Activated naive CD8-positive, alpha-beta T cell treated with anti-CD3 and anti-CD28 coated beads, Interleukin-2, amount 10 ng/mL, durations not matched to agents 7 days and 5 days (primary cell): Measurements from ENCODE around the gene MTA3. TPM values are rescaled to one million over a fixed set of nuclear protein-coding genes. Genes with fewer than 3 reads are reported as not detected.

Experiments
- ATAC-seq: fragments of 150-1000 bp; cut with Tn5 transposase; one replicate; pipeline ENCODE4 v1.10.0; 2021; ENCODE audit warnings: low read depth, moderate library complexity
- POLR2A ChIA-PET: fragments of 350-600 bp; sonication (Branson Sonifier 250); formaldehyde crosslinking; loops from one replicate; lab custom pipeline; 2021; ENCODE audit warnings: antibody characterized with exemption; lab: Charles Lee
- DNase-seq: peaks from one replicate; pipeline ENCODE4 v3.0.0; 2021
- H3K27ac Mint-ChIP-seq: one replicate; pipeline ENCODE4 v1.8.0; 2022; ENCODE audit warnings: mild to moderate bottlenecking, mixed read lengths
- H3K27me3 Mint-ChIP-seq: one replicate; pipeline ENCODE4 v1.8.0; 2022; ENCODE audit warnings: mild to moderate bottlenecking, moderate library complexity, mixed read lengths
- H3K36me3 Mint-ChIP-seq: one replicate; pipeline ENCODE4 v1.8.0; 2021; ENCODE audit warnings: mild to moderate bottlenecking, mixed read lengths
- H3K4me1 Mint-ChIP-seq: one replicate; pipeline ENCODE4 v1.8.0; 2021; ENCODE audit warnings: mixed read lengths
- H3K4me3 Mint-ChIP-seq: one replicate; pipeline ENCODE4 v1.8.0; 2022; ENCODE audit warnings: mild to moderate bottlenecking, moderate library complexity, mixed read lengths
- H3K9me3 Mint-ChIP-seq: one replicate; pipeline ENCODE4 v1.8.0; 2021; ENCODE audit warnings: mixed read lengths
- total RNA-seq, 2 experiments: library from RNA; stranded (reverse); gene quantifications; one replicate each; pipeline ENCODE4 v1.2.3, GENCODE V29; 2021

Gene MTA3
- total RNA-seq, 2 experiments from 2014 or later = 35.6 to 36.2 TPM

DNA sequence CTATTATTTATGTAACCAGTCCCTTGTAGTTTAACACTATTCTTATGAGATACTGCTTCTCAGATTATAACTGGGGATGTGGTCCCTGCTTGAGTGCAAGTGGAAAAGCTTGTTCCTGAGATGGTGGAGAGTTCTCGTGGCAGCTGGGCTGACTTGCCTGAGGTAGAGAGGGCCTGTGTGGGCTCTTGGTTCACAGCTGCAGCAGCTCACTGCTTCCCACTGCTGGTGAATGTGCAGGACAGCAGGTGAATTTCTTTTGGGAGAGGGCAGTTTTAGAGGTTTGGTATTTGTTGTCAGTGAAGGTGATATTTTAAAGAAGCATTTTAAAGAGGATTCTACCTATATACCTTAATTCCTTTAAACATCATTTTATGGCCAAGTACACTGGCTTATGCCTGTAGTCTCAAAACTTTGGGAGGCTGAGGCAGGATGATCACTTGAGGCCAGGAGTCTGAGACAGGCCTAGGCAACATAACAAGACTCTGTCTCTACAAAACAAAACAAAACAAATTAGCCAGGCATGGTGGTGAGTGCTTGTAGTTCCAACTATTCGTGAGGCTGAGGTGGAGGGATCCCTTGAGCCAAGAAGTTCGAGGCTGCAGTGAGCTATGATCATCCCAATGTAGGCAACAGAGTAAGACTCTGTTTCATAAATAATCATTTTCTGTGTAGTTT, 94.8 kb downstream of the MTA3 start:
- POLR2A ChIA-PET = no interaction called here

DNA sequence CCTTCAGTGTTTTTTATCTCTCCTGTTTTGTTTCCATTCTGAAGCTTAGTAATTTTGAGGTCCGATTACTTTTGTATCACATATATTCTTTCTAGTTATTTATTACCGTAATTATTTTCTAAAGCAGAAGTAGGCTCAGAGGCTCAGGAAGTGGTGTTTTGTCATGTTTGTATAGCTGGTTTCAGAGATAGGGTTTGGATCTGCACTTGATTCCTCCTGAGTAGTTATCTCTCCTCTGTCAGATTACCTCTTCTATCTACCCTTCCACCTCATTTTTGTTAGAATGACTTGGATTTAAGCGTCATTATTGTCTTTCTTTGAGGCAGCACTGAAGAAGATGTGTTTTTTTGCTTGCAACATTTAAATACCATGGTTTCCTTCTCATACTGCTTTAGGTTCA, 95.4 kb downstream of the MTA3 start:
- peaks cover 9% of the 10 kb centered on the region for H3K4me1 Mint-ChIP-seq
- no peaks in the 10 kb centered on the region for H3K9me3 Mint-ChIP-seq
- no peak for DNase-seq
- peak overlapping the region; percentile 17 for H3K27ac Mint-ChIP-seq
- H3K36me3 Mint-ChIP-seq = peaks cover 2% of the 10 kb centered on the region
- no peaks in the 10 kb centered on the region for H3K27me3 Mint-ChIP-seq
- no peak overlapping the region for H3K4me3 Mint-ChIP-seq
- ATAC-seq = no peak
- POLR2A ChIA-PET = no interaction called here

More for the DNA sequence above, 94.8 kb downstream of the MTA3 start:
- peak overlapping the region; percentile 17 for H3K27ac Mint-ChIP-seq
- peaks cover 9% of the 10 kb centered on the region for H3K4me1 Mint-ChIP-seq
- peak; percentile 56 for DNase-seq
- H3K9me3 Mint-ChIP-seq = no peaks in the 10 kb centered on the region
- no peak overlapping the region for H3K4me3 Mint-ChIP-seq
- H3K36me3 Mint-ChIP-seq = peaks cover 3% of the 10 kb centered on the region
- no peaks in the 10 kb centered on the region for H3K27me3 Mint-ChIP-seq
- peak; percentile 93 for ATAC-seq

DNA sequence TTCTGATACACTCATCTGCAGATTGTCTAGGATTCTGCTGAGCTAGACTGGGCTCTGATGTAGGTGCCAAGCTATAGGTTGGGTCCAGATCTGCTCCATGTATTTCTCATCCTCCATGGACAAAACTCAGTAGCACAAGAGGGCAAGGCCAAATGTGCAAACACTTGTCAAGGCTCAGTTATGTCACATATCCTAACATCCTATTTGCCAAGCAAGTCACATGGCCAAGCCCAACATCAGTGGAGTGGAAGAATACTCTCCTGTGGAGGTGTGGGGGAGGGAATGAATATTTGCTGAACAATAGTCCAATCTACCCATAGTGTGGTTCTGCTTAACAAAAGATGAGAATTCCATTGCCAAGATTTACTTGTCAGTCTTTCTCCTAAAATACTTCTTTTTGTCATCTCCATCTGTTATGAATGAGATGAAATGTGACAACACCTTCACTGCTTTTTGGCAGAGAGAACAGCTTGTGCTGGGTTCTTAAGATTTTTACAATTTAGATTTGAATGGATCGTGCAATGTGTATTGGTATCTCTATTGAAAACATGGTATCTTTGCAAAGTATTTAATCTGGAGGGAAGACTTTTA, 105.7 kb downstream of the MTA3 start:
- peaks cover 17% of the 10 kb centered on the region for H3K36me3 Mint-ChIP-seq
- DNase-seq = no peak
- peaks cover 1% of the 10 kb centered on the region for H3K9me3 Mint-ChIP-seq
- POLR2A ChIA-PET = interaction anchor here (0.9 kb wide), 1 partner anchor 11 kb away, joined by 3 read pairs; no protein-coding TSS in a partner anchor
- H3K4me1 Mint-ChIP-seq = peaks cover 8% of the 10 kb centered on the region
- H3K27me3 Mint-ChIP-seq = no peaks in the 10 kb centered on the region
- no peak overlapping the region for H3K27ac Mint-ChIP-seq
- H3K4me3 Mint-ChIP-seq = no peak overlapping the region
- no peak for ATAC-seq

DNA sequence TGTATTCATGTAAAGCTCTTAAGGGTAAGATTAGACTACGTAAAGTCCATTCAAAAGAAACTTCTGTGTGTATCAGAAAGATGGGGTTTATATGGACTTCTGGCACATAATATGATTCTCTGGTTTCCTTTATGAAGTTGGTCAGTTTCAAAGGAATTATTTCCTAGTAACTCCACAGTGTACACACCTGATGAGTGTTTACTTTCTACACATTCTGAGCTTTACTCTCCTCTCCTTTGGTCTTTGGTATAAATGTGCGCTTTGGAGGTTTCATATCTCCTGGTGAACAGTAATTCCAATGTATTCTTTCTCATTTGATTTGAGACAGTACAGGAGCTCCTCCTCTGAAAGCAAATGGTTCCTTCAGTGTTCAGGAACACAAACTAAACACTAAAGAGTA, 107.4 kb downstream of the MTA3 start:
- H3K36me3 Mint-ChIP-seq = peaks cover 17% of the 10 kb centered on the region
- no peak overlapping the region for H3K27ac Mint-ChIP-seq
- no peak overlapping the region for H3K4me3 Mint-ChIP-seq
- no peak for DNase-seq
- ATAC-seq = no peak
- no peaks in the 10 kb centered on the region for H3K27me3 Mint-ChIP-seq
- H3K9me3 Mint-ChIP-seq = peaks cover 1% of the 10 kb centered on the region
- POLR2A ChIA-PET = no interaction called here
- no peaks in the 10 kb centered on the region for H3K4me1 Mint-ChIP-seq

DNA sequence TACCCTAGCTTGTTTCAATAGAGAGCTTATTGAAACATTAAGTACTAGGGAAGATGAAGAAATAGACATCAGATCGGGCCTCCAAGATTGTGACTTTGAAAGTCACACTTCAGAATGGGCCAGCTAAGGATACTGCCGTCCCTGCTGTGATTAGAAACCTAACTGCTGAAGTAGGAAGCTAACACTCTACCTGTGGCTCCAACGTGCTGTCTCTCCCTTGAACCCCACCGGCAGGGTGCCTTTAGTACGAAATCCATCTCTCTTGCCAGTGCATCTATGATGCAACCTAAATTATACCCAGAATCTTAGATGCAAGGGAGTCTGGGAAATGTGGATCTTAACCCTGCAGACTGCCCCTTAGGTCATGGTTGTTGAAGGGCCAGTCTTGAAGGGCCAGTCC, 116.9 kb downstream of the MTA3 start:
- Mint-ChIP-seq H3K4me3 (no peak overlapping the region), H3K27ac (no peak overlapping the region), H3K36me3 (peaks cover 7% of the 10 kb centered on the region), H3K9me3 (no peaks in the 10 kb centered on the region), H3K27me3 (no peaks in the 10 kb centered on the region), H3K4me1 (no peaks in the 10 kb centered on the region)
- no peak for ATAC-seq
- DNase-seq = no peak
- POLR2A ChIA-PET = interaction anchor here (1.1 kb wide), 1 partner anchor 11 kb away, joined by 3 read pairs; no protein-coding TSS in a partner anchor

DNA sequence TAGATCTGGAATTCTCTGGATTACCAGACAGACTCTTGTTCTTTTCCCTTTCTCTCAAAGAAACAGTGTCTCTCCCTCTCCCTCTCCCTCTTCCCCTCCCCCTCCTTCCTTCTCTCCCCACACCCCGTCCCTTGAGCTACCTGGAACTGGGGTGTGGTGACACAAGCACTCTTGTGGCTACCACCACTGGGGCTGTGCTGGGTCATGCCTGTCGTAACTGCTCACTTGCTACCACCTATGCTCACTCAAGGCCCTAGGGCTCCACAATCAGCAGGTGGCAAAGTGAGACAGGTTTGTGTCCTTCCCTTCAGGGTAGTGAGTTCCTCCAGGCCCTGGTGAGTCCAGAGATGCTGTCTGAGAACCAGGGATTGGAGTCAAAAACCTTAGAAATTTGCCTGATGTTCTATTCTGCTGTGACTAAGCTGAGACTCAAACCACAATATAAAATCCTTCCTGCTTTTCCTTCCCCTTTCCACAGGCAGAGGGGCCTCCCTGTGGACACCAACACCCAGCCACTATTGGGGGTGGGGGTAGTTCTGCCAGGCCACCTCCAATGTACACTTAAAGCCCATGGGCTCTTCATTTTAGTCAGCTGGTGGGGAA, 124.7 kb downstream of the MTA3 start:
- POLR2A ChIA-PET = interaction anchor here (0.6 to 0.7 kb wide), 2 partner anchors 124 to 856 kb away, joined by 3 to 4 read pairs; no protein-coding TSS in a partner anchor
- no peaks in the 10 kb centered on the region for H3K27me3 Mint-ChIP-seq
- DNase-seq = peak; percentile 47

DNA sequence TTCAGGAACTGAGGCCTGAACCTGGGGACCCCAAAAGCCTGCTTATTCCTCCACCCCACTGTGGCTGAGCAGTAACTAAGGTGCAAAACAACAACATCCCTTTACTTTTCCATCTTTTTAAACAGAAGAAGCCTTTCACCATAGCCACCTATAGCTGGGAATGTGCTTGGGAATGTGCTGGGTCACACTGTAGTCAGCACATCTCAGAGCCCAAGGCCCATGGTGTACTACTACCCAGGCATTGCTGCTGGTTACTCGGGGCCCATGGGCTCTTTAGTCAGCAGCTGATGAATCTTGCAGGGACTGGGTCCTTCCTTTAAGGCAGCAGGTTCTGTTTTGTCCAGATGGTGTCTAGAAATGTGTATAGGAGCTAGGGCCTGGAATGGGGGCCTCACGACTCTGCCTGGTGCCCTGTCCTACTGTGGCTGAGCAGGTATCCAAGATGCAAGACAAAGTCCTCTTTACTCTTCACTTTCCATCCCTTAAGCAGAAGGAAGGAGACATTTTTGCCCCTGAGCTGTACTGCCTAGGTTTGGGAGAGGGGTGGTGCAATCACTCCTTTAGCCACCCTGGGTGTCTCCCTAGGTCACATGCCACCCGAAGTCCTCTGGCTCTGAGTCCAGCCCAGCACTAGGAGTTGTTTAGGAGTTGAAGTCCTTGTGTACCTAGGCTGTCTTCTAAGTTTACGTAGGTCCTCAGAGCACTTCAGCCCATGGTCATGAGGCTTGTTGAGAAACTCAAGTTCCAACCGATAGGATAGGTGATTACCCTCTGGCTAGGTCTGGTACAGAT, 125.5 kb downstream of the MTA3 start:
- POLR2A ChIA-PET = no interaction called here
- ATAC-seq (no peak), DNase-seq (no peak)
- H3K4me3 Mint-ChIP-seq = peak overlapping the region; percentile 8
- H3K9me3 Mint-ChIP-seq = no peaks in the 10 kb centered on the region
- peaks cover 10% of the 10 kb centered on the region for H3K4me1 Mint-ChIP-seq
- no peaks in the 10 kb centered on the region for H3K27me3 Mint-ChIP-seq
- H3K36me3 Mint-ChIP-seq = peaks cover 16% of the 10 kb centered on the region
- H3K27ac Mint-ChIP-seq = peak overlapping the region; percentile 80

More for the DNA sequence above, 124.7 kb downstream of the MTA3 start:
- Mint-ChIP-seq H3K27ac (peak overlapping the region; percentile 80), H3K9me3 (no peaks in the 10 kb centered on the region), H3K4me1 (peaks cover 10% of the 10 kb centered on the region), H3K36me3 (peaks cover 17% of the 10 kb centered on the region), H3K4me3 (peak overlapping the region; percentile 40)
- ATAC-seq = peak; percentile 95

DNA sequence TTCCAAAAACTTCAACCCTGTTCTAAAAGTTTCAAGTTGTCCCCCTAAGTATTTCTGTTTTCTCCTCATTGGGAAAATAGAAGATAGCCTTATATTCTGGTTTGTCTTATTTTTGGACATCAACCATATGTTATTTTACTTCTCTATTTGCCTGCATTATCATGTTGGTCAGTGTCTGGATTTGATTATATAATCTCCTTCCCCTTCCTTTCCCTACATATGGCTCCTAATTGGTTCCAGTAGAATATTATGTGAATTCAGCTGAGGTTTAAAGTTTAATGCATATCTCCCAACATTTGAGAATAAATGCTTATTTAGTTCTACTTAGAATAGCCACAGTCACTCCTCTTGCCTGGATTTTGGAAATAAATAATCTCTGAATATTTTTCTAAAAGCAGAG, 128.6 kb downstream of the MTA3 start:
- Mint-ChIP-seq H3K36me3 (peaks cover 12% of the 10 kb centered on the region), H3K27ac (no peak overlapping the region), H3K4me3 (no peak overlapping the region), H3K9me3 (no peaks in the 10 kb centered on the region), H3K27me3 (no peaks in the 10 kb centered on the region), H3K4me1 (peaks cover 10% of the 10 kb centered on the region)
- DNase-seq (no peak), ATAC-seq (no peak)
- POLR2A ChIA-PET = no interaction called here

DNA sequence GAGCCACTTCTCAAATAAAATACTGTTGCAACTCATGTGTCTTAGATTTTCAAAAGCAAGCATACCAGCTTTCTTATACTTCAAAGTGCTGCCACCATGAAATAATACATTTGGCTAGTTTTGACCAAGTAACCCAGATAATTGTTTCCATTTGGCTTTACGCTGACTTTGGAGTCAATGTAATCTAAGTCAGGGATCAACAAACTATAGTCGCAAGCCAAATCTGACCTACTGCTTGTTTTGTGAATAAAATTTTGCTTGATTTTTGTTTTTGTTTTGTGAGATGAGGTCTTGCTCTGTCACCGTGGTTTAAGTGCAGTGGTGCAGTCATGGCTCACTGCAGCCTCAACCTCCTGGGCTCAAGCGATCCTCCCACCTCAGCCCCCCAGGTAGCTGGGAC, 130.5 kb downstream of the MTA3 start:
- no peak for DNase-seq
- no peaks in the 10 kb centered on the region for H3K27me3 Mint-ChIP-seq
- H3K4me1 Mint-ChIP-seq = no peaks in the 10 kb centered on the region
- POLR2A ChIA-PET = no interaction called here
- H3K36me3 Mint-ChIP-seq = peaks cover 12% of the 10 kb centered on the region
- H3K9me3 Mint-ChIP-seq = no peaks in the 10 kb centered on the region
- ATAC-seq = no peak
- no peak overlapping the region for H3K4me3 Mint-ChIP-seq
- no peak overlapping the region for H3K27ac Mint-ChIP-seq

DNA sequence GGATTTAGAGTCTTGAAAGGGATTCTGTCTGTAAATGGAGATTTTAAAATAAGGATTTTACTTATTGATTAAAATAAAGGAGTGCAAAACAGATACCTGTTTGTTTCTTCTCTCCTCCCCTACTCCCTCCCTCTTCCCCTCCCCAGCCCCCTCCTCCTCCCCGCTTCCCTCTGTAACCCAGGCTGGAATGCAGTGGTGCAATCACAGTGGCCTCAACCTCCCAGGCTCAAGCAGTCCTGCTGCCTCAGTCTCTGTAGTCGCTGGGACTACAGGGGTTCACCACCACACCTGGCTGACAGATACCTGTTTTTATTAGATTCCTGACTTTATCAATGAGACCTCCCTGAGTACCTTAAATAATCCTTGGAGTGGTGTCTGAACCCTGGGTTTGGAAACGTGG, 138.4 kb downstream of the MTA3 start:
- Mint-ChIP-seq H3K27me3 (no peaks in the 10 kb centered on the region), H3K36me3 (peaks cover 10% of the 10 kb centered on the region), H3K4me3 (no peak overlapping the region), H3K4me1 (no peaks in the 10 kb centered on the region), H3K27ac (no peak overlapping the region), H3K9me3 (no peaks in the 10 kb centered on the region)
- ATAC-seq = no peak
- POLR2A ChIA-PET = no interaction called here
- DNase-seq = no peak

DNA sequence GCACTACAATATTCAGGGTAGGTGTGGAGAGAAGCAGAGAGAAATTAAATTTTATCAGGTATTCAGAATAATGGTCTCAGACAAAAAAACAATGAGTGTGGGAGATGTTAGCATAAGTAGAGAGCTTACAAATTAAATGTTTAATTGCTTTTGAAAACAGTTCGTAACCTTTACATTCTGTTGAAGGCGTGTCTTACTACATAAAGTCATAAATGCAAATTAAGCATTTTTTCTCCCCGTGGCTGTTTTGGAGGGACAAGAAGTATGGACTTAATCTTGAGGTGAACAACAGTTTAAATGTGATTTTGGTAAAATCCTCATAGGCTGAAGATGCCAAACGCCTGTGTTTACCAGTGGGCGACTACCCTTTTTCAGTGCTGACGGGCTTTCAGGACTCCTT, 139.7 kb downstream of the MTA3 start:
- H3K4me3 Mint-ChIP-seq = no peak overlapping the region
- no peak overlapping the region for H3K27ac Mint-ChIP-seq
- DNase-seq = no peak
- H3K9me3 Mint-ChIP-seq = no peaks in the 10 kb centered on the region
- ATAC-seq = no peak
- H3K4me1 Mint-ChIP-seq = no peaks in the 10 kb centered on the region
- H3K36me3 Mint-ChIP-seq = peaks cover 13% of the 10 kb centered on the region
- POLR2A ChIA-PET = no interaction called here
- no peaks in the 10 kb centered on the region for H3K27me3 Mint-ChIP-seq

DNA sequence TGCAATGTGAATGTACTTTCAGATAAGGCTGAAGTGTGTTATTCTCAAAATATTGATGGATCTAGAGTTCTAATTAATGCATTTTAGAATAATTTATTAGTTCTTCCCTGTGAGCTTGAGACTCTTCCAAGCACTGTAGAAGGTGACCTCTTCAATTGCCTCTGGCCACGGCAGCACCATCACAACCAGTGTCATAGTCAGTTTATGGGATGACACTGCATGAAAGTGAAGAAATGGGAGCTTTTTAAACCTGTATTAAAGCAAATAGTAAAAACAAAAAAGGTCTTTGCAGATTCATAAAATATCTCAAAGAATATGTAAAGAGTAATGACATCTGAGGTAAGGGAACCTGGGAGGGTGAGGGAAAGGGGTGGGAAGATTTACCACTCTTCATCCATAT, 143.5 kb downstream of the MTA3 start:
- H3K9me3 Mint-ChIP-seq = peaks cover 2% of the 10 kb centered on the region
- H3K27me3 Mint-ChIP-seq = no peaks in the 10 kb centered on the region
- POLR2A ChIA-PET = no interaction called here
- DNase-seq (no peak), ATAC-seq (no peak)
- no peak overlapping the region for H3K27ac Mint-ChIP-seq
- no peak overlapping the region for H3K4me3 Mint-ChIP-seq
- peaks cover 16% of the 10 kb centered on the region for H3K36me3 Mint-ChIP-seq
- H3K4me1 Mint-ChIP-seq = no peaks in the 10 kb centered on the region

DNA sequence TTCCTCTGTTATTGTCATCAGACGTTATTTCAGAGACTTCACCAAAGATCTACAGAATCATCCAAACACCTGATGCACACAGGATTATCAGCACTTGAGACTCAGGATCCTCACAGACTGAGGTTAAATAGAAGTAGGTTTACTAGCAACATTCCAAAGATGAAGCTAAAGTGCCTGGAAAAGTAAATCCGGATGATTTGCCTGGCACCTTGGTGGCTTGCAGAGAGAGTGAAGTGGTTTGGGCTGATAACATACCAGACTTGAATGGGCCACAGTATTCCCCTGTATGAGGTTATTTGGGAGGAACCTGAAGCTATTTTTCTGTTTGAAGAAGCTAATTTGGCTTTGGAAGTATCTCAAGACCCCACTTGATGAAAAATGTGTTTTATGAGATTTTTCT, 144.5 kb downstream of the MTA3 start:
- no peaks in the 10 kb centered on the region for H3K27me3 Mint-ChIP-seq
- no peaks in the 10 kb centered on the region for H3K4me1 Mint-ChIP-seq
- ATAC-seq = no peak
- POLR2A ChIA-PET = no interaction called here
- no peak for DNase-seq
- no peak overlapping the region for H3K4me3 Mint-ChIP-seq
- H3K9me3 Mint-ChIP-seq = peaks cover 2% of the 10 kb centered on the region
- peaks cover 16% of the 10 kb centered on the region for H3K36me3 Mint-ChIP-seq
- H3K27ac Mint-ChIP-seq = no peak overlapping the region
